LoVo (cell line): Measurements from ENCODE around the gene ADCY2.

Source experiments
- DNase-seq: peaks from one replicate; pipeline ENCODE4 v3.0.0-alpha.2; 2016; ENCODE audit warnings: low spot score

ADCY2 gene

GRCh38 chr5:7784683-7785380 is 388.9 kb downstream of the ADCY2 start:
- no peak for DNase-seq

- DNase-seq: no peak
These were observed 391.8 kb downstream of the ADCY2 start for GRCh38 chr5:7787770-7788169.

DNA sequence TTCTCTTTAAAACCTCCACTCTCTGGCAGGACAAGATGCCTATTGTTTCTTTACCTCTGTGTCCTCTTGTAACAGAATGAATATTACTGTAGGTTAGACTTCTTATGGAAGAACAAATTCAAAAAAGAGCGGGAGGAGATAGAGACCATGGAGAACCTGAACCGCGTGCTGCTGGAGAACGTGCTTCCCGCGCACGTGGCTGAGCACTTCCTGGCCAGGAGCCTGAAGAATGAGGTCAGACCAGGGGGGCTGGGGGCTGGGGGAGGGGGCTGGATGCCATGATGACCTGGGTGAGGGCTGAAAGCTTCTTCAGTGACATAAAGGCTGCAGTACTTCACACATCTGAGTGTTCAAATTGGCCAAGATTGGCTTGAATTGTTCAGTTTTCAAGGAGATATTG is 393.6 kb downstream of the ADCY2 start:
- no peak for DNase-seq

- DNase-seq: no peak
These were observed 398.0 kb downstream of the ADCY2 start for GRCh38 chr5:7793895-7794294.

DNA sequence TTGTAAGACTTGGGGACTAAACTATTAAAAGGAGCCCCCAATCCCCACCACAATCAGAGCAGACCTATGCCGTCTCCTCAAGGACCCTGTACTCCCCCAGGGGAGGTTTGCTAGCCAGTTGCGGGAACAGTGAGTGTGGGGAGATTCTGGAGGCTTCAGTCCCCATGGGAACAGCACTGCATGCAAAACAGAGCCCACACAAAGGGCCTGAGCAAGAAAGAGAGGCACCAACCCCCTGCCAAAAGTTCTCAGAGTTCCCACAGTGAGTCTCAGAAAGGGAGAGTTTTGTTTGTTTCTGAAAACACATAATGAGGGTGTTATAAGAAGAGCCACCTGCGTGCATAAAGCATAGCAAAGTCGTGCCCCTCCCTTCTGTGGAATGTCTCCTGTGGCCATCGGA is 398.4 kb downstream of the ADCY2 start:
- peak; percentile 11 for DNase-seq

- no peak for DNase-seq
These were observed 398.9 kb downstream of the ADCY2 start for GRCh38 chr5:7794823-7795222.

DNA sequence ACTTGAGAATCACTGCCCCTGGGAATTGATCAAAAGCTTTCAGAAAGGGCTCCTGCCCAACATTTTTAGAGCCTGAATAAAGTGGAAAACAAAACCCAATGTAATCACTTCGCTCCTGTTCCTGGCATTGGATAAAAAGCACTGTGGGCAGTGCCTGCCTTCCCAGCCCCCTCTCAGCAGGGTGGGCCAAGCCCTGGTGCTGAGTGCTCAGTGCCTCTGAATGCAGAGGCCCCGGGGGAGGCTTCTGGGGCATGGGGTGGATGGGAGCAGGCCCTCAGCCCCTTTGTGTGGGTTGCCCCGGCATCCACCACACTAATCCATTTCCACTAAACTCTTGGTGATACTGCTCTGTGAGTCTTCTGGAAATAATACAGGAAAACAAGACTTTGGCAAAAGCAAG is 399.4 kb downstream of the ADCY2 start:
- DNase-seq: no peak

DNA sequence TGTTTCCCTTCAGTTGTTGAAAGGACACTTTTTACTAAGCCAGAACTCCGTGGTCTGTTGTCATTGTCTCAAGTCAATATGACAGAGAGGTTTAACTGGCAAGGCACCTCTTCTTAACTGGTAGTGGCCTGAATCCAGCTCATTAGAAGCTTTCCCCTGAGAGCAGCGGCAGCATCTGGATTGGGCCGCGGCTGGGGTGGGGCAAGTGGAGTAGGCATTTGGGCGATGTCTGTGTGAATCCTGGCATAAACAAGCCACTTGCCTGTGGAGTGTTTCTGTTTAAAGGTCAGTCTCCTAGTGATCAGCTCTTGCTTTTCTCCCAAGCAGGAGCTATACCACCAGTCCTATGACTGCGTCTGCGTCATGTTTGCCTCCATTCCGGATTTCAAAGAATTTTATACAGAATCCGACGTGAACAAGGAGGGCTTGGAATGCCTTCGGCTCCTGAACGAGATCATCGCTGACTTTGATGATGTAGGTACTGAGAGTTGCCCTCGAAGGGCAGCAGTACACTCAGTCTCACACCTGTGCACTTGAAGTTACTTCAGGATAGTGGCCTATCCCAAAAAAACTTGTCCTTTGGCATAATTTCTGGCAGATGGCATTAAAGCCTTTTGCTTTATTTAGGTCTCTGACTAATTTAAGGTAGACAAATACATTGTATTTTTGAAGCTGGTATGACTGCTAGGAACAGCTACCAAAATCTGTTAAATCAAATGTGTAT is 406.1 kb downstream of the ADCY2 start:
- no peak for DNase-seq

- no peak for DNase-seq
These were observed 406.9 kb downstream of the ADCY2 start for GRCh38 chr5:7802855-7803254.

DNA sequence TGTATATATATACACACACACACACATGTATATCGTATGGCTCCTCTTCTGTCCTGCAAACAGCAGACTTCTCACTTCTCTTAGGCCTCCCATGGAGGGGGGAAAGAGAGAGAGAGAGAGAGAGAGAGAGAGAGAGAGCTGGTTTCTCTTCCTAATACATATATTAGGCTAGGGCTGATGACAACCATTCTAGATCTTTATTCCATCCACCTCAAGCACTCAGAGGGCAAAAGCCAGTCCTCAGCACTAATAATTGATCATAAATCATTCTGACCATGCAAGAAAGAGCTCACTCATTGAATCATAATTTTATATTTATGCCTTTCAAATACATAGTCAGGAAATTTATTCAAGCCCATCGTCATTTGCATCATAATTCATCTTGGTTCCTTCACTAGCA is 408.0 kb downstream of the ADCY2 start:
- DNase-seq: no peak

GRCh38 chr5:7805379-7805778 is 409.4 kb downstream of the ADCY2 start:
- no peak for DNase-seq

- no peak for DNase-seq
These were observed 413.1 kb downstream of the ADCY2 start for GRCh38 chr5:7808998-7809397.

GRCh38 chr5:7811715-7812114 is 415.8 kb downstream of the ADCY2 start:
- DNase-seq: no peak

DNA sequence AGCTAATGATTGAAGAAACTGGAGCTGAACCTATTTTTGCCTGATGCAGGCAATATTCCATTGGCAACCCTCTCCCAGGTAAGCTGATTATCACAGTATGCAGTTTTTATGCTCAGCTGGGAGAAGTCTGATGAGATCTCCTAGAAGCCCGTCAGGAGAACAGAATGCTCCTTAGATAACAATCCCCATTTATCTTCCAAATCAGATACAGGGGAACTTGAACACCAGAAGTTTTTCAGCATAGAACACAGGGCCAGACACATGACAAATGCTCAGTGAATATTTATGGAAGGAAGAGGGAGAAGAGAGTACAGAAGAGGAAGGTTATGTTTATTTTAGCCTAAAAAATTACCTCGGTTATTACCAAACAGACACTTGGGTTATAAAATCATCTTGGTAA is 417.1 kb downstream of the ADCY2 start:
- no peak for DNase-seq

DNA sequence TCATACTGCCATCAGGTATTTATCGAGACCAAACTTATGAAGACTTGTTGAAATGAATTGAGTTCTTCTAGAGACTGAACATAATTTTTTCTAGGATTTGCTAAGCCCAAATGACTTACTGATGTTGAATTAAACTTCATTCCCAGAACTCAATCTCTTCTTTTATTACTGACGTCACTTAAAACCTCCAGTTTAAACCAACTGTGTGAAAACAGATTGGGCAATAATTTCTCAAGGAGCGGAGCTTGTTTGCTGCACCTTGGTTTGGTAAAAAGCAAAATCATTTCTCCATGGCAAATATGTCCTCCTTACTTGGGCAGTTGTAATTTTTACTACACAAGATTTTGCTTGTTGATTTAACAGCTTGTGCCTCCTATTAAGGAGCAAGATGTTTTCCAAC is 417.6 kb downstream of the ADCY2 start:
- DNase-seq: no peak

- DNase-seq: no peak
These were observed 418.9 kb downstream of the ADCY2 start for GRCh38 chr5:7814816-7815215.

DNA sequence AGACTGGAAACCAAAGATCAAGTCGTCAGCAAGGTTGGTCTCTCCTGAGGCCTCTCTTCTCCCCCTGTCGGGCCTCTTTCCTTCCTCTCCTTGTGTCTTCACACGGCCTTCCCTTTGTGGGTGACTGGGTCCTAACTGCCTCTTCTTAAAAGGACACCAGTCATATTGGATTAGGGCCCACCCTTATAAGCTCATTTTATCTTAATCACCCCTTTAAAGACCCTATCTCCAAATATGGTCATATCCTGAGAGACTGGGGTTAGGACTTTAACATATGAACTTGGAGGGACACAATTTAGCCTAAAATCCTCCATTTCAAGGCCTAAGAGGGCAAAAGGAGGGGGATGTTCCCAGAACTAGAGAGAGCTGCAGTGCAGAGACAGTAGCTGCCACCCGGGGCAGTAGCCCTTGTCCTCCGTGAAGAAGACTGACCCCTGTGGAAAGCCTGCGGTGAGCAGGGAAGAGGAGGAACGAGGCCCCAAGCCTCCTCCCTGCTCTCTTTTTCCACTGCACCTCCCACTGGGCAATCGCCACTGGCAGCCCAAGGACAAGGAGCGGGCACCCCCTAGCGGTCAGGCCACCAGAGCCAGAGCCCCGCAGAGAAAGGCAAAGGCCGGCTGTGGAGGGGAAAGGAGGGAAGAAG is 420.1 kb downstream of the ADCY2 start:
- DNase-seq: peak; percentile 62

GRCh38 chr5:7816535-7816901 is 420.6 kb downstream of the ADCY2 start:
- DNase-seq: no peak

DNA sequence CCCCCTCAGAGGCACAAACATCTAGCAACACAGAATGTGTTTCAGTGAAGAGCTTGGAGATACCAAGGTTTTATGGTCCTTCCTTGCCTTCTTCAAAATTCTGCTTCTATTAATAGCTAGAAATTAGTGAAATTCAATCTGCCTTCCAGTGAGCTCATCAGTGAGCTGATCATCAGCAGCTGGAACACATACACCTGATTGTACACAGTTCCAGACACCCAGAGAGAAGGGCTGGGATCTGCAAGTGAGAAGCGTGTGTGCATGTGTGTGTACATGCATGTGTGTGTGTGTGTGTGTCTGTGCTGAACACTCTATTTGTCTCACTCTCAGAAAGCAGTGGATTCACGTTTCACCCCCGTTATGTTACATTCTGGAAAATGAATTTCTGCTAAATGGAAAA is 426.5 kb downstream of the ADCY2 start:
- DNase-seq: no peak

DNA sequence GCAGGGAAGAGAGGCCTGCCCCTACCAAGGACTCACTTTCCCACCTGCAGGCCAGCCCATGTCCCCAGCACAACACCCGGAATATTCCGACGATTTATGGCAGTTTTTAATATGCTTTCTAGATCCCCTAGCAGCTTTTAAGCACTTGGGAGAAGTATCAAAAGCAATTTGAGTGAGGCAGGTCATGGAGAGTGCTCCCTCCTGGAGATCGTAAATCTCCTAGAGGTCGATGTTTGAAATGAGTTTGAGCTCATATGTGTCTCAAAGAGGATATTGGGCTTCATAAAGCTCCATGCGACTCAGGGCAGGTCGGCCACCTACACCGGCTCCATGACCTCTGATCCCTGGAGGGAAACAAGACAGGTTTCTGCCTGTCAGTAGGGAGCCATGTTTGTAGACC is 427.7 kb downstream of the ADCY2 start:
- no peak for DNase-seq

DNA sequence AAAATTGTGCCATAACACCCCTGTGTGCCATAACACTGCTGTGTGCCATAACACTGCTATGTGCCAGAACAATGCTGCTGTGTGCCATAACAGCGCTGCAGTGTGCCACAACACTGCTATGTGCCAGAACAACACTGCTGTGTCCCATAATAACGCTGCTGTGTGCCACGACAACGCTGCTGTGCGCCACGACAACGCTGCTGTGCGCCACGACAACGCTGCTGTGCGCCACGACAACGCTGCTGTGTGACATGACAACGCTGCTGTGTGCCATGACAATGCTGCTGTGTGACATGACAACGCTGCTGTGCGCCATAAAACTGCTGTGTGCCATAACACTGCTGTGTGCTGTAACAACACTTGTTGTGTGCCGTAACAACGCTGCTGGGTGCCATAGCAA is 429.1 kb downstream of the ADCY2 start:
- DNase-seq: no peak

- no peak for DNase-seq
These were observed 429.7 kb downstream of the ADCY2 start for GRCh38 chr5:7825630-7826029.

DNA sequence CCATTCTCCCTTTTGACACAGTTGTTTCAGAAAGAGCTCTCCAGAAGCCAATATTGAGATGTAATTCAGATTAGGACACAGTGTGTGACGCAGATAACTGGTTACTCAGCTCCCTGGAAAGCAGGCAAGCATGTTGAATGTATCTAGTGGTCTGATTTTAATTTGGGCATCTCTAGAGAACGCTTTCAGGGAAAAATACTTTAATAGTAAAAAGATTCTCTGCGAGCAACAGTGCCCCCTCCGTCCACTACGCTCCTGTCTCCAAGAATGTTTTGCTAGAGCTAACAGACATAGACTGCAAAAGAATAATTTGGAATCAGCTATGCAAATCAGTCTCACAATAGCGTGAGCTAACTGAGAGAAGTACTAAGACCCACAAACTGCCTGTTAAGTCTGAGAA is 431.7 kb downstream of the ADCY2 start:
- no peak for DNase-seq

GRCh38 chr5:7828269-7828668 is 432.3 kb downstream of the ADCY2 start:
- DNase-seq: peak; percentile 16
